Esophagus mucosa (tissue), 1 donor: ENCODE measurements around the gene TREML1. TPM values are rescaled to one million over a fixed set of nuclear protein-coding genes. Genes with fewer than 3 reads are reported as not detected.
"Not testable (repeated sequence)": the region's sequence is repeated elsewhere in the genome, so short reads cannot be mapped to it uniquely, and the experiment has no call there.

Experiments used
- ATAC-seq: fragments of 200-7000 bp; cut with Tn5 transposase; one replicate; pipeline ENCODE4 v1.9.1; 2020
- total RNA-seq: library from RNA; stranded (reverse); gene quantifications from one replicate; pipeline ENCODE4 v1.2.4, GENCODE V29; 2023
- donor health status: DM: yes; HTN: yes; CAD: no.

Gene TREML1
- total RNA-seq, 1 donor from 2014 or later: 0.16 TPM

- ATAC-seq: no peak
Measured at GRCh38 chr6:41135062-41135832, 18.9 kb downstream of the TREML1 start.

- no peak for ATAC-seq
Measured at GRCh38 chr6:41132254-41132653, 21.9 kb downstream of the TREML1 start.

- ATAC-seq: no peak
Measured at GRCh38 chr6:41125282-41125681, 28.9 kb downstream of the TREML1 start.

GRCh38 chr6:41122918-41123317, 31.2 kb downstream of the TREML1 start:
- ATAC-seq: no peak

- ATAC-seq: no peak
Measured at GRCh38 chr6:41122373-41122772, 31.8 kb downstream of the TREML1 start.

- no peak for ATAC-seq
Measured at GRCh38 chr6:41120058-41120457, 34.1 kb downstream of the TREML1 start.

- ATAC-seq: no peak
Measured at GRCh38 chr6:41119508-41119907, 34.6 kb downstream of the TREML1 start.

- ATAC-seq: not testable (repeated sequence)
Measured at GRCh38 chr6:41115027-41115426, 39.1 kb downstream of the TREML1 start.

- no peak for ATAC-seq
Measured at GRCh38 chr6:41111017-41111416, 43.1 kb downstream of the TREML1 start.

GRCh38 chr6:41103847-41104246, 50.3 kb downstream of the TREML1 start:
- no peak for ATAC-seq

GRCh38 chr6:41100871-41101287, 53.3 kb downstream of the TREML1 start:
- no peak for ATAC-seq

Other genes starting within 250 kb of the TREML1 start
- gene UNC5CL, start 115.1 kb downstream of the TREML1 start, total RNA-seq: 0.56 TPM
- not detected for gene TSPO2, start 111.9 kb downstream of the TREML1 start, total RNA-seq
- gene APOBEC2, start 101.1 kb downstream of the TREML1 start, total RNA-seq: not detected
- 17.4 TPM for gene OARD1, start 82.0 kb downstream of the TREML1 start, total RNA-seq
- 9.6 TPM for gene NFYA, start 81.4 kb downstream of the TREML1 start, total RNA-seq
- 1.7 TPM for gene TREM2, start 8.8 kb upstream of the TREML1 start, total RNA-seq
- gene TREML2, start 46.8 kb upstream of the TREML1 start, total RNA-seq: 0.04 TPM
- gene TREML4, start 74.0 kb upstream of the TREML1 start, total RNA-seq: not detected
- 0.20 TPM for gene TREM1, start 132.3 kb upstream of the TREML1 start, total RNA-seq
- not detected for gene NCR2, start 181.3 kb upstream of the TREML1 start, total RNA-seq